B cell (primary cell): Measurements from ENCODE around the gene BCAR3.

Source experiments
- CTCF ChIP-seq: fragments of 200-600 bp; IDR thresholded peaks from one replicate; pipeline ENCODE4 v1.8.0; 2022; ENCODE audit warnings: antibody characterized with exemption, mild to moderate bottlenecking
- EZH2 ChIP-seq: IDR thresholded peaks from 2 replicates; pipeline ENCODE4 v1.6.1; 2012; ENCODE audit warnings: borderline replicate concordance, low read depth, mild to moderate bottlenecking, moderate library complexity, low read length; ENCODE audit not compliant: insufficient read depth, poor library complexity, severe bottlenecking

GRCh38 chr1:93577536-93578432, 103.9 kb downstream of the BCAR3 start:
- no peak for TF ChIP-seq EZH2
- no peak for TF ChIP-seq CTCF
